OCI-LY7 (cell line): Measurements from ENCODE around the gene TEPSIN. TPM values are rescaled to one million over a fixed set of nuclear protein-coding genes. Genes with fewer than 3 reads are reported as not detected.

Experiments
- BruUV-seq: library from RNA; stranded (reverse); fragments of 400-500 nt; replicated peaks from 2 replicates; lab custom pipeline; 2021; lab: Mats Ljungman, UMichigan
- CTCF ChIA-PET: fragments of 300-600 bp; sonication (Branson Sonifier 250); formaldehyde crosslinking; loops from one replicate; lab custom pipeline; 2022; ENCODE audit warnings: antibody characterized with exemption; ENCODE audit not compliant: unreplicated experiment; lab: Charles Lee
- POLR2A ChIA-PET: fragments of 300-600 bp; sonication (Branson Sonifier 250); formaldehyde crosslinking; loops from one replicate; lab custom pipeline; 2022; ENCODE audit warnings: antibody characterized with exemption; lab: Charles Lee
- DNase-seq: peaks from one replicate; pipeline ENCODE4 v3.0.0-alpha.2; 2015; ENCODE audit warnings: low spot score
- H2AFZ ChIP-seq: fragments of 200-600 bp; sonication (generic), shearing (Covaris generic); 2 replicates; pipeline ENCODE4 v1.6.1; 2014; ENCODE audit warnings: mild to moderate bottlenecking, antibody characterized with exemption, low read length, moderate library complexity
- H3K27ac ChIP-seq: fragments of 200-600 bp; sonication (generic); 2 replicates; pipeline ENCODE4 v1.5.1; 2014; ENCODE audit warnings: mixed run types, low read depth, mild to moderate bottlenecking, moderate library complexity, low read length, inconsistent platforms; ENCODE audit not compliant: poor library complexity, severe bottlenecking
- H3K36me3 ChIP-seq: fragments of 200-600 bp; sonication (generic); 2 replicates; pipeline ENCODE4 v1.6.1; 2014; ENCODE audit warnings: mild to moderate bottlenecking, antibody characterized with exemption, low read length, moderate library complexity, mixed read lengths; ENCODE audit not compliant: insufficient read depth
- H3K4me1 ChIP-seq: fragments of 200-600 bp; sonication (generic); 2 replicates; pipeline ENCODE4 v1.5.1; 2014; ENCODE audit warnings: mild to moderate bottlenecking, low read length; ENCODE audit not compliant: insufficient read depth, poor library complexity, severe bottlenecking
- H3K4me2 ChIP-seq: fragments of 200-600 bp; sonication (generic); 2 replicates; pipeline ENCODE4 v1.6.1; 2014; ENCODE audit warnings: mild to moderate bottlenecking, low read length
- H3K4me3 ChIP-seq: fragments of 200-600 bp; sonication (generic); 2 replicates; pipeline ENCODE4 v1.5.1; 2014; ENCODE audit warnings: mild to moderate bottlenecking, low read depth, low read length; ENCODE audit not compliant: poor library complexity, severe bottlenecking
- H3K79me2 ChIP-seq: fragments of 200-600 bp; sonication (generic); 2 replicates; pipeline ENCODE4 v1.6.1; 2016; ENCODE audit warnings: low read depth, mild to moderate bottlenecking, low read length, moderate library complexity, mixed read lengths; ENCODE audit not compliant: insufficient read depth
- H3K9me2 ChIP-seq: fragments of 200-600 bp; sonication (generic); 2 replicates; pipeline ENCODE4 v1.6.1; 2016; ENCODE audit warnings: mild to moderate bottlenecking, low read length, mixed read lengths; ENCODE audit not compliant: insufficient read depth
- H3K9me3 ChIP-seq: fragments of 200-600 bp; sonication (generic); 2 replicates; pipeline ENCODE4 v1.6.1; 2014; ENCODE audit warnings: mild to moderate bottlenecking, mixed run types, low read length, mixed read lengths
- H4K20me1 ChIP-seq: fragments of 200-600 bp; sonication (generic); 2 replicates; pipeline ENCODE4 v1.6.1; 2014; ENCODE audit warnings: mild to moderate bottlenecking, antibody characterized with exemption, low read length, moderate library complexity, mixed read lengths; ENCODE audit not compliant: insufficient read depth
- CTCF ChIP-seq: fragments of 200-600 bp; sonication (generic); conservative IDR thresholded peaks from 2 replicates; pipeline ENCODE4 v1.5.1; 2014; ENCODE audit warnings: mild to moderate bottlenecking, antibody characterized with exemption, low read length, moderate library complexity, mixed read lengths
- EZH2phosphoT487 ChIP-seq: fragments of 200-600 bp; sonication (generic); IDR thresholded peaks from 2 replicates; pipeline ENCODE4 v1.6.1; 2018; ENCODE audit warnings: low read depth, borderline replicate concordance, mild to moderate bottlenecking, mixed run types, antibody characterized with exemption, low read length, moderate library complexity, mixed read lengths
- intact Hi-C: fragments of 100-400 bp; cut with micrococcal nuclease; formaldehyde crosslinking; loops from one replicate; pipeline ENCODE4 v1.10.0; 2022; ENCODE audit not compliant: unreplicated experiment
- total RNA-seq, 2 experiments: library from RNA; depleted of rRNA in 1 of 2; stranded (reverse); fragments of >200 nt in 1 of 2; shearing (Covaris generic) in 1 of 2; gene quantifications; 2 replicates each; pipeline ENCODE4 v1.2.3, GENCODE V29; 2014 to 2022

Gene TEPSIN
- total RNA-seq, 2 experiments from 2014 or later, result 46.4 to 75.3 TPM

GRCh38 chr17:81196505-81197408 lies 42.1 kb downstream of the TEPSIN start:
- H3K79me2 ChIP-seq, result no peaks in the 10 kb centered on the region
- H3K4me1 ChIP-seq, result peaks cover 7% of the 10 kb centered on the region
- POLR2A ChIA-PET, result no interaction called here
- peaks cover 16% of the 10 kb centered on the region; the same call in 1 of the 2 replicates for H3K36me3 ChIP-seq
- H2AFZ ChIP-seq, result no peak overlapping the region
- H3K4me3 ChIP-seq, result no peak overlapping the region
- TF ChIP-seq EZH2phosphoT487 (no peak), CTCF (no peak)
- H3K9me3 ChIP-seq, result no peaks in the 10 kb centered on the region
- no TSS peak for BruUV-seq
- no peaks in the 10 kb centered on the region for H4K20me1 ChIP-seq
- H3K27ac ChIP-seq, result no peak overlapping the region
- intact Hi-C loops, result no loop called here
- no peak overlapping the region for H3K4me2 ChIP-seq
- H3K9me2 ChIP-seq, result no peaks in the 10 kb centered on the region
- DNase-seq, result no peak
- CTCF ChIA-PET, result interaction anchor here (1.0 kb wide), 1 partner anchor 10 kb away, joined by 3 read pairs; no protein-coding TSS in a partner anchor

- intact Hi-C loops, result no loop called here
- H2AFZ ChIP-seq, result no peak overlapping the region
- no peak overlapping the region for H3K27ac ChIP-seq
- no peaks in the 10 kb centered on the region for H4K20me1 ChIP-seq
- peaks cover 11% of the 10 kb centered on the region; the same call in 1 of the 2 replicates for H3K36me3 ChIP-seq
- H3K9me3 ChIP-seq, result no peaks in the 10 kb centered on the region
- POLR2A ChIA-PET, result no interaction called here
- no peaks in the 10 kb centered on the region for H3K79me2 ChIP-seq
- no peak for DNase-seq
- H3K4me3 ChIP-seq, result no peak overlapping the region
- CTCF ChIA-PET, result interaction anchor here (1.0 kb wide), 1 partner anchor 11 kb away, joined by 3 read pairs; no protein-coding TSS in a partner anchor
- no TSS peak for BruUV-seq
- no peaks in the 10 kb centered on the region for H3K9me2 ChIP-seq
- peaks cover under 1% of the 10 kb centered on the region for H3K4me1 ChIP-seq
- TF ChIP-seq EZH2phosphoT487 (no peak), CTCF (no peak)
- H3K4me2 ChIP-seq, result no peak overlapping the region
Observed at GRCh38 chr17:81195941-81196495, 42.8 kb downstream of the TEPSIN start.
